Activated CD8-positive, alpha-beta memory T cell treated with anti-CD3 and anti-CD28 coated beads for 1 hour (primary cell): Measurements from ENCODE around the gene CLPX.
A peak's percentile ranks its signal among the peaks of the same experiment; 100 is the strongest.
"Not testable (repeated sequence)": the region's sequence is repeated elsewhere in the genome, so short reads cannot be mapped to it uniquely, and the experiment has no call there.

Experiments
- DNase-seq, 2 donors: peaks; one replicate each; pipeline ENCODE4 v3.0.0-alpha.2; 2020; ENCODE audit warnings: low read depth in 1 of 2; ENCODE audit errors: extremely low read depth in 1 of 2

Gene CLPX

DNA sequence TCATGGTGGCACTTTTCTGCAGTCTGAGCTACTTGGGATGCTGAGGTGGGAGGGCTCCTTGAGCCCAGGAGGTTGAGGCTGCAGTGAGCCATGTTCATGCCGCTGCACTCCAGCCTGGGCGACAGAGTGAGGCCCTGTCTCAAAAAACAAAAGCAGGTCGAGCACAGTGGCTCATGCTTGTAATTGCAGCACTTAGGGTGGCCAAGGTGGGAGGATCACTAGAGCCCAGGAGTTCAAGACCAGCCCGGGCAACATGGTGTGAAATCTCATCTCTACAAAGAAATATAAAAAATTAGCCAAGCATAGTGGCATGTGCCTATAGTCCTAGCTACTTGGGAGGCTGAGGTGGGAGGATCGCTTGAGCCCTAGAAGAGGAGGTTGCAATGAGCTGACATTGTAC, 80.1 kb downstream of the CLPX start:
- DNase-seq: no peak

DNA sequence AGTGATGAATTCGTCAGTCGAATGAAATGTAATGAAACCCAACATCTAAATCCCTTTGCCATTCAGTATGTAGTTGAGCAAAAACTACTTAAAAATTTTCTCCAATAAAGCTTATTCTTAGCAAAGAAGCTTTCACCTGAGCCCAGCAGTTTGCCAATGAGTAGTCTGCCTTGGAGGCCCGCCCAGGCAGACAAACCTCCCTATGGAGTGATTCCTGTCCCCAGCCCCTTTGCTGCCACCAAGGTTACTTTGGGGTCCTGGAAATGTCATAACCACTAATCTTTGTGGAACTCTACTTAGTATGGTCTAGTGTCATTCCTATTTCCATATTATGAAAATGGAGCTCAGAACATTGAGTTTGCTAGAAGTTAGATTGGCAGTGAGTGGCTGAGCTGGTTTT, 82.2 kb downstream of the CLPX start:
- DNase-seq: no peak

- no peak for DNase-seq
These were observed 83.0 kb downstream of the CLPX start for GRCh38 chr15:65101891-65102708.

DNA sequence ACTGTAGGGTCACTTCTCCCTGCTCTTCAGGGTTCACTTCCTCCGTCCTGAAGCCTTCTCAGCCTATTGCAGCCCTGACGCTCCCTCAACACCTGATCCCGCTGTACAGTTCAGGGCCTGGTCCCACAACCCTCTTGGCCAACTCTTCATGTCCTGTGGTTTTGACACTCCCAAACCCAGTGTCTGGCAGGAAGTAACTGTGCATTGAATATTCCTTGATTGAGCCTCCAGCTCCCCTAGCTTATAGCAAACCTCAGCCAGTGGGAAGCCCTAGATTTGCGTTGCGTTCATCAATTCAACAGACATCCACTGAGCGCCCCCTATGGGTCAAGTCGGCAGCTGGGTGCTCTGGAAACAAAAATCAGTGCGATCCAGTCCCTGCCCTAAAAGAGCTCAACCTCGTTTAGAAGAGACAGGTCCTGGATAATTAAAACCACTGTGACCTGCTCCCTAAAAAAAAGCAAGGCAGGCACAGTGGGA, 83.7 kb downstream of the CLPX start:
- peak in 1 of 2 donors; percentile 12 for DNase-seq

- no peak for DNase-seq
These were observed 84.7 kb downstream of the CLPX start for GRCh38 chr15:65100442-65100841.

GRCh38 chr15:65099801-65100200, 85.3 kb downstream of the CLPX start:
- not testable (repeated sequence) for DNase-seq

DNA sequence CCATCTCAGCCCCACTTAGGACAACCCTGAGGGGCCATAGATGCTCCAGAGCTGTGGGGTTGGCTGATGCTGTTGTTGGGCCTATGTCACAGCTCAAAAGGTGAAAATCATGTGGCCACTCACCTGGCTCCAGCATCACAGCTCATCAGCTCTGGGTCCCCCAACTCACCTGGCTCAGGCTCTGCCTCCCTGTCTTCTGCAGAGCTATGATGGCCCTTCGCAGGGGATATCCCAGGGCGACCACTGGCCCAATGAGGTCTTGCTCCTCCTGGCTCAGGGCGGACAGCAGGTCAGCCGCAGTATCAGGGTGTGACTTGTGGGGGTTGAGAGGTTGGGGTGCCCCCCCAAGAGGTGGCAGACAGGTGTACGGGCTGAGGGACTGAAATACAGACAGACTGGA, 85.8 kb downstream of the CLPX start:
- DNase-seq: no peak
